Right cardiac atrium (tissue), 5 donors: ENCODE results near the gene PUDP. TPM values are rescaled to one million over a fixed set of nuclear protein-coding genes. Genes with fewer than 3 reads are reported as not detected.
"Not testable (repeated sequence)": the region's sequence is repeated elsewhere in the genome, so short reads cannot be mapped to it uniquely, and the experiment has no call there.

Experiments
- ATAC-seq, 2 donors: fragments of 200-7000 bp; cut with Tn5 transposase; one replicate each; pipeline versions ENCODE4 v1.8.0 to v1.9.1; 2020; ENCODE audit warnings: moderate library complexity in 2 of 2, mild to moderate bottlenecking in 1 of 2
- DNase-seq, 3 donors: peaks; one replicate each; pipeline ENCODE4 v3.0.0-alpha.2; 2020
- H3K27ac ChIP-seq: one replicate; pipeline ENCODE4 v1.5.1; 2013; ENCODE audit warnings: mild to moderate bottlenecking, low read length, control low read depth, moderate library complexity
- H3K27me3 ChIP-seq: one replicate; pipeline ENCODE4 v1.6.1; 2013; ENCODE audit not compliant: control insufficient read depth, insufficient read depth
- H3K4me1 ChIP-seq: one replicate; pipeline ENCODE4 v1.6.1; 2013; ENCODE audit warnings: low read length; ENCODE audit not compliant: control insufficient read depth, insufficient read depth
- H3K4me3 ChIP-seq: one replicate; pipeline ENCODE4 v1.5.1; 2013; ENCODE audit warnings: low read length, control low read depth
- H3K9me3 ChIP-seq: one replicate; pipeline ENCODE4 v1.6.1; 2013; ENCODE audit warnings: low read length; ENCODE audit not compliant: control insufficient read depth
- WGBS: extraction: QIAGEN DNeasy Blood & Tissue Kit; methylation state at CpG from one replicate; pipeline ENCODE4 v1.1.7; 2013; 5-methylcytosine and 5-hydroxymethylcytosine counted together
- intact Hi-C, 4 donors: fragments of 100-400 bp; cut with DNase I; formaldehyde crosslinking; loops; one replicate each; pipeline versions ENCODE4 v1.11.0 to v1.14.0; 2022 to 2023
- microRNA-seq, 2 donors: library from miRNA; unstranded; fragments of <30 nt; microRNA quantifications; one replicate each; pipeline ENCODE4 v1.2.0, GENCODE V29; 2020 to 2021
- polyA plus RNA-seq: library from polyadenylated mRNA; stranded (reverse); fragments of 200-250 nt; gene quantifications from one replicate; pipeline ENCODE4 v1.2.3, GENCODE V29; 2013
- total RNA-seq, 4 donors: library from RNA; stranded (reverse); fragmentation: NEBNext Ultra II Directional; extraction: Animal tissue kit (Norgen Biotek cat#: 25700); gene quantifications; one replicate each; pipeline ENCODE4 v1.2.1, GENCODE V29; 2021
- donor health status: healthy with polysubstance abuse.
- donor health status: DM: no; HTN: yes; CAD: no.
- donor health status: DM: no; HTN: no; CAD: no.
- donor health status: DM: no; HTN: yes; CAD: no; lungs with severe emphysema.
- donor health status: DM: yes; HTN: yes; CAD: no.

The PUDP gene
- total and polyA plus RNA-seq, 5 donors, result 11.6 to 18.3 (median 16.5) TPM

- intact Hi-C loops, result no loop called here
- no peak for ATAC-seq
- H3K4me1 ChIP-seq, result no peaks in the 10 kb centered on the region
- DNase-seq, result no peak
- no peak overlapping the region for H3K4me3 ChIP-seq
- 91% methylated on average over 2 of the region's 2 CpGs for WGBS
- H3K27ac ChIP-seq, result no peak overlapping the region
- H3K9me3 ChIP-seq, result no peaks in the 10 kb centered on the region
- H3K27me3 ChIP-seq, result no peaks in the 10 kb centered on the region
These were observed 122.5 kb downstream of the PUDP start for GRCh38 chrX:7025471-7025870.

- no peak for DNase-seq
- no peak overlapping the region for H3K27ac ChIP-seq
- 90% methylated on average over 7 of the region's 7 CpGs for WGBS
- H3K4me3 ChIP-seq, result no peak overlapping the region
- no peaks in the 10 kb centered on the region for H3K27me3 ChIP-seq
- no peaks in the 10 kb centered on the region for H3K9me3 ChIP-seq
- H3K4me1 ChIP-seq, result no peaks in the 10 kb centered on the region
- no peak for ATAC-seq
- intact Hi-C loops, result no loop called here
These were observed 123.1 kb downstream of the PUDP start for GRCh38 chrX:7024850-7025249.

GRCh38 chrX:7022996-7023395, 125.0 kb downstream of the PUDP start:
- H3K4me3 ChIP-seq, DNase-seq, H3K27me3 ChIP-seq, ATAC-seq, intact Hi-C loops, H3K4me1 ChIP-seq, H3K27ac ChIP-seq, H3K9me3 ChIP-seq: not testable (repeated sequence)
- 85% methylated on average over 3 of the region's 3 CpGs for WGBS

- intact Hi-C loops, result no loop called here
- ATAC-seq, result no peak
- Histone ChIP-seq H3K9me3 (no peaks in the 10 kb centered on the region), H3K27me3 (no peaks in the 10 kb centered on the region), H3K4me3 (no peak overlapping the region), H3K4me1 (no peaks in the 10 kb centered on the region), H3K27ac (no peak overlapping the region)
- WGBS, result 87% methylated on average over 4 of the region's 4 CpGs
- no peak for DNase-seq
These were observed 126.0 kb downstream of the PUDP start for GRCh38 chrX:7021991-7022390.

- 92% methylated on average over 3 of the region's 3 CpGs for WGBS
- intact Hi-C loops, result no loop called here
- Histone ChIP-seq H3K4me1 (no peaks in the 10 kb centered on the region), H3K27me3 (no peaks in the 10 kb centered on the region), H3K27ac (no peak overlapping the region), H3K4me3 (no peak overlapping the region), H3K9me3 (no peaks in the 10 kb centered on the region)
- DNase-seq (no peak), ATAC-seq (no peak)
These were observed 128.4 kb downstream of the PUDP start for GRCh38 chrX:7019555-7019954.

DNA sequence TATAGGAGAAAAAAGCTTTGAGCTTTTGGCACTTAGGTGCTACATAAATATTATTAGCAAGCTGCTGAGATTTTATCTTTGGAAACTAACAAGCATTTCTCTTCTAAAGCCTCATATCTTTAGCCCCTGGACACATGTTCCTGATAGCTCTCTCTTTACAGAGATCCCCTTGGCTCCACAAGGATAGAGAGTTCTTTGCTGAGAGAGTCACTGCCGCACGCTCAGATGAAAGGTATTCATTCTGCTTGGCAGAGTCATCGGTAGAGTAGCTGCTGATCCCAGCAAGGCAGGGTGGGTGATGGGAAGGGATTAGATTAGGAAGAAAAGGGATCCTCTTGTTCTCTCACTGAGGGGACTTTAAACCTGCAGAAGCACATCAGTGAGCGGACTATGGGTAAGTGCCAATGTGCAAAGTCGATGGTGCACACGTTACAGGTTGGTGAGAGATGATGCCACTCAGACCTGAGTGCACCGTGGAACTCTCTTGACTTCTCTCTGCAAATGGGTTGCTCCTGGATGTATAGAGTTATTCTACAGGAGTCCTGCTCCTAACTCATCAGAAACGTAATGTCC, 135.6 kb downstream of the PUDP start:
- ATAC-seq, H3K27me3 ChIP-seq, H3K4me3 ChIP-seq, H3K4me1 ChIP-seq, H3K9me3 ChIP-seq, H3K27ac ChIP-seq, DNase-seq, intact Hi-C loops: not testable (repeated sequence)
- 69% methylated on average over 8 of the region's 8 CpGs for WGBS

- H3K4me1 ChIP-seq, ATAC-seq, H3K27me3 ChIP-seq, H3K4me3 ChIP-seq, DNase-seq, H3K27ac ChIP-seq, H3K9me3 ChIP-seq, intact Hi-C loops: not testable (repeated sequence)
- WGBS, result 87% methylated on average over 4 of the region's 4 CpGs
These were observed 137.1 kb downstream of the PUDP start for GRCh38 chrX:7010897-7011296.

- ATAC-seq, H3K9me3 ChIP-seq, H3K4me3 ChIP-seq, H3K4me1 ChIP-seq, H3K27me3 ChIP-seq, DNase-seq, intact Hi-C loops, H3K27ac ChIP-seq: not testable (repeated sequence)
These were observed 140.6 kb downstream of the PUDP start for GRCh38 chrX:7007328-7007727.

Small RNA genes within 50 kb of the gene (microRNA-seq; reads per million reads assigned to microRNA genes)
- gene MIR4767, result 0 reads per million in 2 donors

Other genes with a start within 250 kb of the PUDP start
- 1 to 10 TPM; 6.7 to 8.1 (median 6.8) TPM for gene STS, start 441 bp downstream of the PUDP start, total RNA-seq
- 2.7 TPM for gene STS, start 441 bp downstream of the PUDP start, polyA plus RNA-seq